Ishikawa (cell line): ENCODE results near the gene ICA1.

ENCODE experiments used
- EP300 ChIP-seq: IDR thresholded peaks from 2 replicates; pipeline ENCODE4 v1.6.1; 2012; ENCODE audit warnings: borderline replicate concordance
- FOXM1 ChIP-seq: IDR thresholded peaks from 2 replicates; pipeline ENCODE4 v1.6.1; 2012; ENCODE audit warnings: low read depth, borderline replicate concordance
- TCF12 ChIP-seq: IDR thresholded peaks from 2 replicates; pipeline ENCODE4 v1.6.1; 2012; ENCODE audit warnings: low read depth
- TEAD4 ChIP-seq: IDR thresholded peaks from 2 replicates; pipeline ENCODE4 v1.6.1; 2012

DNA sequence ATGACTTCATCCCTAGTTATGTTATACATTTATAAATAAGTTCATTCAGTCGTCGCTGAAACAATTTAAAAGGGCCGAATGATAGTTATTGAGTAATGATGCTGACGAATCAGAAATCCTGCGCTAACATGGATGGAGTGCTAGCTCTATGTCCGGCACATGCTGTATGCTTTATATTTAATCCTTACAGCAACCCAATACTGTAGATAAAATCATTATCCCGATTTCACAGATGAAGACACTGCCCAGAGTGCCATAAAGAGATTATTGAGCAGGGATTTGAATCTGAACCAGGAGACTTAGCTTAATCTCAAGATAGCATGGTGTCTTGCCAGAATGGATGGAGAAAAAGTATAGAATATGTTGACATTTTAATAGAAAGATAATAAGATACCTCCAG lies 1.1 kb upstream of the ICA1 start:
- TF ChIP-seq EP300 (no peak), TEAD4 (no peak), TCF12 (no peak), FOXM1 (no peak)
